ENCODE measurements around the gene SLC2A1. TPM values are rescaled to one million over a fixed set of nuclear protein-coding genes. Genes with fewer than 3 reads are reported as not detected.
A peak's percentile ranks its signal among the peaks of the same experiment; 100 is the strongest.

SLC2A1 gene
- polyA plus RNA-seq, 1 experiment = 193 TPM

DNA sequence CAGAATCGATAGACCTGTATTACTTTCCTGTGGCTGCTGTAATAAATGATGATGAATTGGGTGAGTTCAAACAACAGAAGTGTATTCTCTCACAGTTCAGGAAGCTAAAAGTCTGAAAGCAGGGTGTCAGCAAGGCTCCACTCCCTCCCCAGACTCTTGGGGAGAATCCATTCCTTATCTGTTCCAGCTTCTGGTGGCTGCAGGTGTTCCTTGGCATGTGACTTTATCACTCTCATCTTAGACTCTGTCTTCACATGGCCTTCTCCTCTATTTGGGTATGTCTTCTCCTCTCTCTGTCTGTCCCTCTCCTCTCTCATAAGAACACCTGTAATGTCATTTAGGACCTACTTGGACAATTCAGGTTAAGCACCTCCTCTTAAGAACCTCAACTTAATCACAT lies 44.1 kb upstream of the SLC2A1 start:
- no peak overlapping the region for H3K4me3 ChIP-seq (ENCODE audit: low read depth, low read length)
- H3K27me3 ChIP-seq (ENCODE audit: control insufficient read depth, insufficient read depth, low read length) = no peaks in the 10 kb centered on the region; the same call in 1 of the 2 replicates
- no peak for DNase-seq (ENCODE audit: low read depth)
- TF ChIP-seq, protein P1, sequence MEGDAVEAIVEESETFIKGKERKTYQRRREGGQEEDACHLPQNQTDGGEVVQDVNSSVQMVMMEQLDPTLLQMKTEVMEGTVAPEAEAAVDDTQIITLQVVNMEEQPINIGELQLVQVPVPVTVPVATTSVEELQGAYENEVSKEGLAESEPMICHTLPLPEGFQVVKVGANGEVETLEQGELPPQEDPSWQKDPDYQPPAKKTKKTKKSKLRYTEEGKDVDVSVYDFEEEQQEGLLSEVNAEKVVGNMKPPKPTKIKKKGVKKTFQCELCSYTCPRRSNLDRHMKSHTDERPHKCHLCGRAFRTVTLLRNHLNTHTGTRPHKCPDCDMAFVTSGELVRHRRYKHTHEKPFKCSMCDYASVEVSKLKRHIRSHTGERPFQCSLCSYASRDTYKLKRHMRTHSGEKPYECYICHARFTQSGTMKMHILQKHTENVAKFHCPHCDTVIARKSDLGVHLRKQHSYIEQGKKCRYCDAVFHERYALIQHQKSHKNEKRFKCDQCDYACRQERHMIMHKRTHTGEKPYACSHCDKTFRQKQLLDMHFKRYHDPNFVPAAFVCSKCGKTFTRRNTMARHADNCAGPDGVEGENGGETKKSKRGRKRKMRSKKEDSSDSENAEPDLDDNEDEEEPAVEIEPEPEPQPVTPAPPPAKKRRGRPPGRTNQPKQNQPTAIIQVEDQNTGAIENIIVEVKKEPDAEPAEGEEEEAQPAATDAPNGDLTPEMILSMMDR (IDR thresholded peaks at IDR 0.05; ENCODE audit: insufficient read depth, low read depth, low read length) = no peak
- H3K36me3 ChIP-seq (ENCODE audit: control insufficient read depth, insufficient read depth, low read length) = no peaks in the 10 kb centered on the region
- CTCF ChIA-PET = no interaction called here
- POLR2A ChIA-PET = no interaction called here

DNA sequence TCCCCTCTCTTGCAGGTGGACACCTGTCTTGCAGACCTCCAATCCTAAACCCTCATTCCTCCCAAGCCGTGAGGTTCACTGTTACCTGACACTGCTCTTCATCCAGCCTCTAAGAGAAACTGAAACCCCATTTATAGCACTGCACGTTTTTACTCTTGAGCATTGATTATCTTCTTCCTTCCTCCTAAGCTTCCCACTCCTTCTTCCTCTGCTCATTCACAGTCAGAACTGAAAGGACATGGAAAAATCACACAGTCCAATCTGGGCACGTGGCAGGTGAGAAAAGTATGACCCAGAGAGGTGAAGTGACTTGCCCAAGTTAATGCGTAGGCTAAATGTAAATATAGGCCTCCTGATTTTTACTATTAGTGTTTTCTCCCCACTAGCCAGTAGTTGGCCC lies 43.4 kb upstream of the SLC2A1 start:
- ChIA-PET POLR2A (no interaction called here), CTCF (no interaction called here)
- no peaks in the 10 kb centered on the region; the same call in 1 of the 2 replicates for H3K27me3 ChIP-seq (ENCODE audit: control insufficient read depth, insufficient read depth, low read length)
- no peak for DNase-seq (ENCODE audit: low read depth)
- no peak overlapping the region for H3K4me3 ChIP-seq (ENCODE audit: low read depth, low read length)
- H3K36me3 ChIP-seq (ENCODE audit: control insufficient read depth, insufficient read depth, low read length) = no peaks in the 10 kb centered on the region
- TF ChIP-seq, protein P1 (IDR thresholded peaks at IDR 0.05; ENCODE audit: insufficient read depth, low read depth, low read length) = no peak

GRCh38 chr1:43001434-43001833 lies 42.8 kb upstream of the SLC2A1 start:
- Histone ChIP-seq H3K36me3 (ENCODE audit: control insufficient read depth, insufficient read depth, low read length) (no peaks in the 10 kb centered on the region), H3K4me3 (ENCODE audit: low read depth, low read length) (no peak overlapping the region), H3K27me3 (ENCODE audit: control insufficient read depth, insufficient read depth, low read length) (no peaks in the 10 kb centered on the region; the same call in 1 of the 2 replicates)
- TF ChIP-seq, protein P1 (IDR thresholded peaks at IDR 0.05; ENCODE audit: insufficient read depth, low read depth, low read length) = no peak
- ChIA-PET CTCF (no interaction called here), POLR2A (no interaction called here)
- no peak for DNase-seq (ENCODE audit: low read depth)

DNA sequence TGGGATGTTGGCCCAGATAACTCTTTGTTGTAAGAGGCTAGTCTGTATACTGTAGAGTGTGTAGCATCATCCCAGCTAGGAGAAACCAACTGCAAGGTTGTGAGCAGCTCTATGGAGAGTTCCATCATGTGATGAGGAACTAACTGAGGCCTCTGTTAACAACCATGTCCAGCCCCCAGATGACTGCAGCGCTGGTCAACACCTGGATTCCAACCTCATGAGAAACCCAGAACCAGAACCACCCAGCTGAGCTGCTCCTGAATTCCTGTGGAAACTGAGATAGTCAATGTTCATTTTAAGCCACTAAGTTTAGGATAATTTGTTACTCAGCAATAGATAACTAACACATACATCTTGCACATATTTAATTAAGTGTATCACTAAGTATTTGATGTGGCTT lies 41.6 kb upstream of the SLC2A1 start:
- TF ChIP-seq, protein P1 (IDR thresholded peaks at IDR 0.05; ENCODE audit: insufficient read depth, low read depth, low read length) = no peak
- POLR2A ChIA-PET = no interaction called here
- no peak for DNase-seq (ENCODE audit: low read depth)
- CTCF ChIA-PET = no interaction called here
- no peaks in the 10 kb centered on the region; the same call in 1 of the 2 replicates for H3K27me3 ChIP-seq (ENCODE audit: control insufficient read depth, insufficient read depth, low read length)
- no peak overlapping the region for H3K4me3 ChIP-seq (ENCODE audit: low read depth, low read length)
- no peaks in the 10 kb centered on the region for H3K36me3 ChIP-seq (ENCODE audit: control insufficient read depth, insufficient read depth, low read length)

DNA sequence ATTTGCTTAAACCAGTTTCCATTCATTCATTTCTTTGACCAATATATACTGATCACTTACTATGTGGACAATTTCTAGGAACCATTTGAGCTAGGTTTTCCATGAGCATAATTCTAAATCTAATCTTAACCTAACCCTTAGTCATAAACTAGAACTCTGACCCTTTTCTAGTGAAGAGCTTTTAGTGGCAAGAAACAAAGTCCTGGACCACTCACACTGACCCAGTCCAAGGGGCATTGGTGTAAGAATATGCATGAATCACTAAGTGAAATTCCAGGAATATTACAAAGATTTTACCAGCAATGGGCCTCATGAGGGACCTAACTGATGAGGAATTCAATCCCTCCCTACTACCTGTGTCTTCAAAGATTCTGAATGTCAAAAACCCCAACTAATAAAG lies 40.6 kb upstream of the SLC2A1 start:
- CTCF ChIA-PET = interaction anchor here (0.8 to 1.9 kb wide), 2 partner anchors 39 to 74 kb away, joined by 3 to 11 read pairs; no protein-coding TSS in a partner anchor
- POLR2A ChIA-PET = no interaction called here
- TF ChIP-seq, protein P1 (IDR thresholded peaks at IDR 0.05; ENCODE audit: insufficient read depth, low read depth, low read length) = no peak
- Histone ChIP-seq H3K36me3 (ENCODE audit: control insufficient read depth, insufficient read depth, low read length) (no peaks in the 10 kb centered on the region), H3K4me3 (ENCODE audit: low read depth, low read length) (no peak overlapping the region), H3K27me3 (ENCODE audit: control insufficient read depth, insufficient read depth, low read length) (no peaks in the 10 kb centered on the region; the same call in 1 of the 2 replicates)
- peak; percentile 18 for DNase-seq (ENCODE audit: low read depth)
